Eye (tissue), 1 donor: Measurements from ENCODE around the gene SLC38A2.

Experiments
- DNase-seq: peaks from one replicate; pipeline ENCODE4 v3.0.0-alpha.2; 2015

The SLC38A2 gene

GRCh38 chr12:46391630-46392029 lies 19.1 kb upstream of the SLC38A2 start:
- DNase-seq: no peak

- no peak for DNase-seq
Measured at GRCh38 chr12:46390881-46391280, 18.3 kb upstream of the SLC38A2 start.

- DNase-seq: no peak
Measured at GRCh38 chr12:46390304-46390703, 17.7 kb upstream of the SLC38A2 start.

GRCh38 chr12:46389031-46389616 lies 16.6 kb upstream of the SLC38A2 start:
- DNase-seq: no peak

GRCh38 chr12:46388427-46389021 lies 16.0 kb upstream of the SLC38A2 start:
- DNase-seq: no peak

GRCh38 chr12:46387670-46388069 lies 15.1 kb upstream of the SLC38A2 start:
- no peak for DNase-seq

- no peak for DNase-seq
Measured at GRCh38 chr12:46386877-46387629, 14.5 kb upstream of the SLC38A2 start.

- peak; percentile 73 for DNase-seq
Measured at GRCh38 chr12:46386360-46386867, 13.8 kb upstream of the SLC38A2 start.

- DNase-seq: no peak
Measured at GRCh38 chr12:46385438-46385837, 12.9 kb upstream of the SLC38A2 start.

- DNase-seq: no peak
Measured at GRCh38 chr12:46384451-46385309, 12.1 kb upstream of the SLC38A2 start.

GRCh38 chr12:46383654-46384450 lies 11.3 kb upstream of the SLC38A2 start:
- DNase-seq: peak; percentile 91

GRCh38 chr12:46382964-46383653 lies 10.5 kb upstream of the SLC38A2 start:
- DNase-seq: peak; percentile 98

GRCh38 chr12:46382408-46382963 lies 9.9 kb upstream of the SLC38A2 start:
- no peak for DNase-seq

- no peak for DNase-seq
Measured at GRCh38 chr12:46380881-46381280, 8.3 kb upstream of the SLC38A2 start.

- no peak for DNase-seq
Measured at GRCh38 chr12:46380022-46380796, 7.6 kb upstream of the SLC38A2 start.

- no peak for DNase-seq
Measured at GRCh38 chr12:46379352-46379751, 6.8 kb upstream of the SLC38A2 start.

GRCh38 chr12:46378530-46378929 lies 6.0 kb upstream of the SLC38A2 start:
- no peak for DNase-seq

GRCh38 chr12:46377678-46378077 lies 5.1 kb upstream of the SLC38A2 start:
- DNase-seq: no peak

- DNase-seq: no peak
Measured at GRCh38 chr12:46376579-46376978, 4.0 kb upstream of the SLC38A2 start.

- no peak for DNase-seq
Measured at GRCh38 chr12:46374711-46375110, 2.1 kb upstream of the SLC38A2 start.
